HepG2 (cell line): ENCODE measurements around the gene TRPC1. TPM values are rescaled to one million over a fixed set of nuclear protein-coding genes. Genes with fewer than 3 reads are reported as not detected.

Experiments used
- BCL6 ChIP-seq: IDR thresholded peaks from 2 replicates; pipeline ENCODE4 v1.6.1; 2016; ENCODE audit warnings: missing genetic modification reagents, missing compliant biosample characterization
- CHD2 ChIP-seq: IDR thresholded peaks from 2 replicates; pipeline ENCODE4 v1.6.1; 2011; ENCODE audit warnings: low read depth, low read length, improper control_type of control experiment
- KMT2A ChIP-seq: sonication (generic); formaldehyde crosslinking; IDR thresholded peaks from 2 replicates; pipeline ENCODE4 v1.4.0; 2020; ENCODE audit warnings: missing genetic modification reagents
- MYC ChIP-seq: sonication (generic); formaldehyde crosslinking; IDR thresholded peaks from 2 replicates; pipeline ENCODE4 v1.9.0; 2021; ENCODE audit warnings: missing genetic modification reagents, borderline replicate concordance
- NFKBIZ ChIP-seq: IDR thresholded peaks from 2 replicates; pipeline ENCODE4 v1.6.1; 2018; ENCODE audit warnings: missing genetic modification reagents, missing compliant biosample characterization
- PCBP1 ChIP-seq: fragments of 200-400 bp; formaldehyde crosslinking; IDR thresholded peaks from 2 replicates; pipeline ENCODE4 v1.6.1; 2017; ENCODE audit warnings: mild to moderate bottlenecking, low read depth, low read length, borderline replicate concordance
- PHF21A ChIP-seq: sonication (generic); formaldehyde crosslinking; IDR thresholded peaks from 2 replicates; pipeline ENCODE4 v1.5.0; 2020; ENCODE audit warnings: mild to moderate bottlenecking, missing genetic modification reagents
- SIX1 ChIP-seq: sonication (generic); formaldehyde crosslinking; IDR thresholded peaks from 2 replicates; pipeline ENCODE4 v1.4.0; 2020; ENCODE audit warnings: missing genetic modification reagents, borderline replicate concordance
- SMAD3 ChIP-seq: sonication (generic); formaldehyde crosslinking; IDR thresholded peaks from 2 replicates; pipeline ENCODE4 v1.4.0; 2020; ENCODE audit warnings: missing genetic modification reagents
- SSRP1 ChIP-seq: IDR thresholded peaks from 2 replicates; pipeline ENCODE4 v1.6.1; 2016; ENCODE audit warnings: control low read depth
- ZNF10 ChIP-seq: sonication (generic); formaldehyde crosslinking; IDR thresholded peaks from 2 replicates; pipeline ENCODE4 v1.4.0; 2020; ENCODE audit warnings: mild to moderate bottlenecking, low read depth, missing genetic modification reagents, borderline replicate concordance
- ZNF136 ChIP-seq: sonication (generic); formaldehyde crosslinking; IDR thresholded peaks from 2 replicates; pipeline ENCODE4 v1.8.1; 2022; ENCODE audit warnings: low read depth, mild to moderate bottlenecking, moderate library complexity, missing genetic modification reagents
- ZNF138 ChIP-seq: sonication (generic); formaldehyde crosslinking; IDR thresholded peaks from 2 replicates; pipeline ENCODE4 v1.5.0; 2020; ENCODE audit warnings: mild to moderate bottlenecking, low read depth, missing genetic modification reagents
- ZNF234 ChIP-seq: sonication (generic); formaldehyde crosslinking; conservative IDR thresholded peaks from 2 replicates; pipeline ENCODE4 v1.5.1; 2020; ENCODE audit warnings: mild to moderate bottlenecking, missing genetic modification reagents
- polyA plus RNA-seq, 8 experiments: library from polyadenylated mRNA; depleted of rRNA in 3 of 8; stranded (reverse) in 7 of 8; unstranded in 1 of 8; fragments of >200 nt; fragmentation: Illumina TruSeq in 4 of 8; extraction: Trizol in 4 of 8; gene quantifications; 2 replicates each; pipeline versions ENCODE4 v1.2.1 to v1.2.3, GENCODE V29; 2011 to 2016; ENCODE audit warnings: low read depth in 4 of 8, missing spikeins in 1 of 8, mixed read lengths in 1 of 8; ENCODE audit not compliant: insufficient read depth in 1 of 8
- total RNA-seq, 5 experiments: library from RNA; depleted of rRNA; stranded (reverse); fragments of >200 nt; fragmentation: Illumina TruSeq; extraction: Trizol; gene quantifications; 2 replicates each; pipeline ENCODE4 v1.2.3, GENCODE V29; 2016; ENCODE audit warnings: low read depth in 1 of 5
- TF ChIP-seq, protein P1 (sequence below): sonication (generic); formaldehyde crosslinking; IDR thresholded peaks from 2 replicates; pipeline ENCODE4 v1.4.0; 2020; ENCODE audit warnings: low read depth, missing genetic modification reagents
- TF ChIP-seq, protein P2 (sequence below): IDR thresholded peaks from 2 replicates; pipeline ENCODE4 v1.6.1; 2016; ENCODE audit warnings: low read depth, control low read depth
- TF ChIP-seq, protein P3 (sequence below): sonication (generic); formaldehyde crosslinking; IDR thresholded peaks from 2 replicates; pipeline ENCODE4 v1.8.0; 2022; ENCODE audit warnings: mild to moderate bottlenecking, missing genetic modification reagents, moderate library complexity
- TF ChIP-seq, protein P4 (sequence below): sonication (generic); formaldehyde crosslinking; IDR thresholded peaks from 2 replicates; pipeline ENCODE4 v1.4.0; 2020; ENCODE audit warnings: missing genetic modification reagents
- TF ChIP-seq, protein P5 (sequence below): sonication (generic); formaldehyde crosslinking; IDR thresholded peaks from 2 replicates; pipeline ENCODE4 v1.5.1; 2020; ENCODE audit warnings: missing genetic modification reagents, mild to moderate bottlenecking, borderline replicate concordance
- TF ChIP-seq, protein P6 (sequence below): sonication (generic); formaldehyde crosslinking; IDR thresholded peaks from 2 replicates; pipeline ENCODE4 v1.4.0; 2020; ENCODE audit warnings: missing genetic modification reagents, borderline replicate concordance

TRPC1 gene
- total and polyA plus RNA-seq, 2 of the 13 experiments (the other 11 are each of a cell fraction or from before 2014, with no cell fraction given): 10.8 to 13.1 TPM

DNA sequence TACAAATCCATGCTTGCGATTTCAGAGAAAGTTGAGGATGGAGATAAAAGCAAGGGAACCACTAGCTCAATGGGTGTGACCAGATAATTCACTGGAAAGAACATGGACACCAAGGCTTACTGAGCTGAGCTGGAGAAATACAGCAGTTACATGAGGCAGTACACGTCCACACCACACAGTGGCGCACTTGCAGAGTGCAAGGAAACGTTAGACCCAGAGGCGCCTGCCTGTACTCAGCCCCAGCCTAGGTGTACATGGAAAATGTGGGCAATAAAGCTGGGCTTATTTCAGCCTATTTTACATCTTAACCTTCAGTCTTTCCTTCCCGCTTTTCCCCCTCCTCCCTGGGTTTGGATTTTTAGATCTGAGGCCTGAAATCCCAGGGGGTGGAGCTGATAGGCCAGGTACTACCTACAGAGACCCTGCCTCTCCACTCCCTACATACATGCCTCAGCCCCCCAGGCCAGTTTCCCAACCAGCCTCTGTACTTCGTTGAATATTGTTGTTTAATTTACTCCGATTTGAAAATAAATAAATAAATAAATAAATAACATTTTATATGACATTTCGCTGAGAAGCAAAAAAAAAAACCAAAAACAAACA, 105.0 kb downstream of the TRPC1 start (continued):
- TF ChIP-seq, protein P1, sequence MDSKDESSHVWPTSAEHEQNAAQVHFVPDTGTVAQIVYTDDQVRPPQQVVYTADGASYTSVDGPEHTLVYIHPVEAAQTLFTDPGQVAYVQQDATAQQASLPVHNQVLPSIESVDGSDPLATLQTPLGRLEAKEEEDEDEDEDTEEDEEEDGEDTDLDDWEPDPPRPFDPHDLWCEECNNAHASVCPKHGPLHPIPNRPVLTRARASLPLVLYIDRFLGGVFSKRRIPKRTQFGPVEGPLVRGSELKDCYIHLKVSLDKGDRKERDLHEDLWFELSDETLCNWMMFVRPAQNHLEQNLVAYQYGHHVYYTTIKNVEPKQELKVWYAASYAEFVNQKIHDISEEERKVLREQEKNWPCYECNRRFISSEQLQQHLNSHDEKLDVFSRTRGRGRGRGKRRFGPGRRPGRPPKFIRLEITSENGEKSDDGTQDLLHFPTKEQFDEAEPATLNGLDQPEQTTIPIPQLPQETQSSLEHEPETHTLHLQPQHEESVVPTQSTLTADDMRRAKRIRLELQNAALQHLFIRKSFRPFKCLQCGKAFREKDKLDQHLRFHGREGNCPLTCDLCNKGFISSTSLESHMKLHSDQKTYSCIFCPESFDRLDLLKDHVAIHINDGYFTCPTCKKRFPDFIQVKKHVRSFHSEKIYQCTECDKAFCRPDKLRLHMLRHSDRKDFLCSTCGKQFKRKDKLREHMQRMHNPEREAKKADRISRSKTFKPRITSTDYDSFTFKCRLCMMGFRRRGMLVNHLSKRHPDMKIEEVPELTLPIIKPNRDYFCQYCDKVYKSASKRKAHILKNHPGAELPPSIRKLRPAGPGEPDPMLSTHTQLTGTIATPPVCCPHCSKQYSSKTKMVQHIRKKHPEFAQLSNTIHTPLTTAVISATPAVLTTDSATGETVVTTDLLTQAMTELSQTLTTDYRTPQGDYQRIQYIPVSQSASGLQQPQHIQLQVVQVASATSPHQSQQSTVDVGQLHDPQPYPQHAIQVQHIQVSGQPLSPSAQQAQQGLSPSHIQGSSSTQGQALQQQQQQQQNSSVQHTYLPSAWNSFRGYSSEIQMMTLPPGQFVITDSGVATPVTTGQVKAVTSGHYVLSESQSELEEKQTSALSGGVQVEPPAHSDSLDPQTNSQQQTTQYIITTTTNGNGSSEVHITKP: no peak
- TF ChIP-seq, protein P2, sequence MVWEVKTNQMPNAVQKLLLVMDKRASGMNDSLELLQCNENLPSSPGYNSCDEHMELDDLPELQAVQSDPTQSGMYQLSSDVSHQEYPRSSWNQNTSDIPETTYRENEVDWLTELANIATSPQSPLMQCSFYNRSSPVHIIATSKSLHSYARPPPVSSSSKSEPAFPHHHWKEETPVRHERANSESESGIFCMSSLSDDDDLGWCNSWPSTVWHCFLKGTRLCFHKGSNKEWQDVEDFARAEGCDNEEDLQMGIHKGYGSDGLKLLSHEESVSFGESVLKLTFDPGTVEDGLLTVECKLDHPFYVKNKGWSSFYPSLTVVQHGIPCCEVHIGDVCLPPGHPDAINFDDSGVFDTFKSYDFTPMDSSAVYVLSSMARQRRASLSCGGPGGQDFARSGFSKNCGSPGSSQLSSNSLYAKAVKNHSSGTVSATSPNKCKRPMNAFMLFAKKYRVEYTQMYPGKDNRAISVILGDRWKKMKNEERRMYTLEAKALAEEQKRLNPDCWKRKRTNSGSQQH (CRISPR knock-in tag): no peak
- TF ChIP-seq SMAD3 (CRISPR knock-in tag) (0 out of 2 replicates have a peak, but pooled peaks have one; percentile 28), MYC (CRISPR knock-in tag) (no peak), KMT2A (CRISPR knock-in tag) (0 out of 2 replicates have a peak, but pooled peaks have one; percentile 35), CHD2 (no peak), NFKBIZ (CRISPR knock-in tag) (no peak), BCL6 (CRISPR knock-in tag) (no peak), PCBP1 (no peak), ZNF138 (CRISPR knock-in tag) (no peak), ZNF10 (CRISPR knock-in tag) (no peak), ZNF136 (CRISPR knock-in tag) (no peak), ZNF234 (CRISPR knock-in tag) (no peak), SSRP1 (CRISPR knock-in tag) (no peak), SIX1 (CRISPR knock-in tag) (0 out of 2 replicates have a peak, but pooled peaks have one; percentile 46), PHF21A (no peak)
- TF ChIP-seq, protein P3, sequence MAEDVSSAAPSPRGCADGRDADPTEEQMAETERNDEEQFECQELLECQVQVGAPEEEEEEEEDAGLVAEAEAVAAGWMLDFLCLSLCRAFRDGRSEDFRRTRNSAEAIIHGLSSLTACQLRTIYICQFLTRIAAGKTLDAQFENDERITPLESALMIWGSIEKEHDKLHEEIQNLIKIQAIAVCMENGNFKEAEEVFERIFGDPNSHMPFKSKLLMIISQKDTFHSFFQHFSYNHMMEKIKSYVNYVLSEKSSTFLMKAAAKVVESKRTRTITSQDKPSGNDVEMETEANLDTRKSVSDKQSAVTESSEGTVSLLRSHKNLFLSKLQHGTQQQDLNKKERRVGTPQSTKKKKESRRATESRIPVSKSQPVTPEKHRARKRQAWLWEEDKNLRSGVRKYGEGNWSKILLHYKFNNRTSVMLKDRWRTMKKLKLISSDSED (CRISPR knock-in tag): no peak
- TF ChIP-seq, protein P4, sequence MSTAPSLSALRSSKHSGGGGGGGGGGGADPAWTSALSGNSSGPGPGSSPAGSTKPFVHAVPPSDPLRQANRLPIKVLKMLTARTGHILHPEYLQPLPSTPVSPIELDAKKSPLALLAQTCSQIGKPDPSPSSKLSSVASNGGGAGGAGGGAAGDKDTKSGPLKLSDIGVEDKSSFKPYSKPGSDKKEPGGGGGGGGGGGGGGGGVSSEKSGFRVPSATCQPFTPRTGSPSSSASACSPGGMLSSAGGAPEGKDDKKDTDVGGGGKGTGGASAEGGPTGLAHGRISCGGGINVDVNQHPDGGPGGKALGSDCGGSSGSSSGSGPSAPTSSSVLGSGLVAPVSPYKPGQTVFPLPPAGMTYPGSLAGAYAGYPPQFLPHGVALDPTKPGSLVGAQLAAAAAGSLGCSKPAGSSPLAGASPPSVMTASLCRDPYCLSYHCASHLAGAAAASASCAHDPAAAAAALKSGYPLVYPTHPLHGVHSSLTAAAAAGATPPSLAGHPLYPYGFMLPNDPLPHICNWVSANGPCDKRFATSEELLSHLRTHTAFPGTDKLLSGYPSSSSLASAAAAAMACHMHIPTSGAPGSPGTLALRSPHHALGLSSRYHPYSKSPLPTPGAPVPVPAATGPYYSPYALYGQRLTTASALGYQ (CRISPR knock-in tag): no peak
- TF ChIP-seq, protein P5, sequence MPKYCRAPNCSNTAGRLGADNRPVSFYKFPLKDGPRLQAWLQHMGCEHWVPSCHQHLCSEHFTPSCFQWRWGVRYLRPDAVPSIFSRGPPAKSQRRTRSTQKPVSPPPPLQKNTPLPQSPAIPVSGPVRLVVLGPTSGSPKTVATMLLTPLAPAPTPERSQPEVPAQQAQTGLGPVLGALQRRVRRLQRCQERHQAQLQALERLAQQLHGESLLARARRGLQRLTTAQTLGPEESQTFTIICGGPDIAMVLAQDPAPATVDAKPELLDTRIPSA (CRISPR knock-in tag): no peak
- TF ChIP-seq, protein P6, sequence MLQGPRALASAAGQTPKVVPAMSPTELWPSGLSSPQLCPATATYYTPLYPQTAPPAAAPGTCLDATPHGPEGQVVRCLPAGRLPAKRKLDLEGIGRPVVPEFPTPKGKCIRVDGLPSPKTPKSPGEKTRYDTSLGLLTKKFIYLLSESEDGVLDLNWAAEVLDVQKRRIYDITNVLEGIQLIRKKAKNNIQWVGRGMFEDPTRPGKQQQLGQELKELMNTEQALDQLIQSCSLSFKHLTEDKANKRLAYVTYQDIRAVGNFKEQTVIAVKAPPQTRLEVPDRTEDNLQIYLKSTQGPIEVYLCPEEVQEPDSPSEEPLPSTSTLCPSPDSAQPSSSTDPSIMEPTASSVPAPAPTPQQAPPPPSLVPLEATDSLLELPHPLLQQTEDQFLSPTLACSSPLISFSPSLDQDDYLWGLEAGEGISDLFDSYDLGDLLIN (CRISPR knock-in tag): no peak
